ENCODE data around the gene TMEM204. TPM values are rescaled to one million over a fixed set of nuclear protein-coding genes. Genes with fewer than 3 reads are reported as not detected.

TMEM204 gene
- total RNA-seq, result 23.1 TPM

DNA sequence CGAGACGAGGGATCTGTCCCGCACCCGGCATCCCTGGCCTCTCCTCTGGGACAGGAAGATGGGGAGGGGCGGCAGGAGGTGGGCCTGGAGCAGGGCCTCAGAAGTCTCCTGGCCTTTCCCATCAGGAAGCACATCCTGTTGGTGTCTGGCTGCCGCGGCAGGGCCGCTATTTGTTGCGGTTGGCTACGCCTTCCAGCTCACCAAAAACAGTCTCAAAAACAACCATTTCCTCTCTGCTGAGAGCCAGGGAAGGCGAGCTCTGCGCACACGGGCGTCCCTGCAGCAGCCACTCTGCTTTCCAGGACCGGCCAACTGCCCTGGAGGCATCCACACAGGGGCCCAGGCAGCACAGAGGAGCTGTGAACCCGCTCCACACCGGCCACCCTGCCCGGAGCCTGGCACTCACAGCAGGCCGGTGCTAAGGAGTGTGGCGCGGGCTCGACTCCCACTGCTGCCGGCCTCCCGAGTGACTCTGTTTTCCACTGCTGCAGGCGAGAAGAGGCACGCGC, at the start of gene TMEM204:
Gene TMEM204, plus strand, starts transcription at position 224 of the 509 bp plus-strand sequence. CDS start 610 bp downstream, outside the sequence.
- peak; percentile 70 for DNase-seq (ENCODE audit: low spot score)

DNA sequence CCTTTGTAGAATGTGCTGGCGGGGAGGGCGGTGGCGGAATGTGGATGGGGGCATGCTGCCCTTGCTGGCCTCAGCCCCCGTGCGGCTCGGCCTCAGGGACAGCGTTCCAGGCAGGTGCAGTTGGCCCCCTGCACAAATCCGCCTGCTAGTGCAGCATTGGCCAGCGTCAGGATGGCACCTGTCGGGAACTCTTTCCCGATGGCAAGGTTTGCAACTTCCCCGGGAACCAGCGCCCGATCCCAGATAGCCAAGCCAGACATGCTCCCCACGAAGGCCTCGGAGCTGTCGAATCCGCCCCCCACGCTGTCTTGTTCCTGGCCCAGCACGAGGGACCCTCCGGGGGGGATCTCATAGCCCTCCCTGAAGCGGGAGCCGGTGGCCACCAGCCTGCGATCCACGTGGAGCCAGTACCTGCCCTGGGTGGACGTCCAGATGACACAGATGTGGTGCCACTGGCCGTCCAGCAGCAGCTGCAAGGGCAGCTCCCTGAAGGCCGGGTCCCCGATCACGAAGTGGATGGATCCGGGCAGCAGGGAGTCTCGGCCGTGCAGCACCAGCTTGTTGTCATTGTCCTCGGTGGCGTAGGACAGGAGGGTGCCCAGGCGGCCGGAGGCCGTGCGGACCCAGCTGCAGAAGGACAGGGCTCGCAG, 47.5 kb upstream of the TMEM204 start:
- DNase-seq (ENCODE audit: low spot score), result no peak

DNA sequence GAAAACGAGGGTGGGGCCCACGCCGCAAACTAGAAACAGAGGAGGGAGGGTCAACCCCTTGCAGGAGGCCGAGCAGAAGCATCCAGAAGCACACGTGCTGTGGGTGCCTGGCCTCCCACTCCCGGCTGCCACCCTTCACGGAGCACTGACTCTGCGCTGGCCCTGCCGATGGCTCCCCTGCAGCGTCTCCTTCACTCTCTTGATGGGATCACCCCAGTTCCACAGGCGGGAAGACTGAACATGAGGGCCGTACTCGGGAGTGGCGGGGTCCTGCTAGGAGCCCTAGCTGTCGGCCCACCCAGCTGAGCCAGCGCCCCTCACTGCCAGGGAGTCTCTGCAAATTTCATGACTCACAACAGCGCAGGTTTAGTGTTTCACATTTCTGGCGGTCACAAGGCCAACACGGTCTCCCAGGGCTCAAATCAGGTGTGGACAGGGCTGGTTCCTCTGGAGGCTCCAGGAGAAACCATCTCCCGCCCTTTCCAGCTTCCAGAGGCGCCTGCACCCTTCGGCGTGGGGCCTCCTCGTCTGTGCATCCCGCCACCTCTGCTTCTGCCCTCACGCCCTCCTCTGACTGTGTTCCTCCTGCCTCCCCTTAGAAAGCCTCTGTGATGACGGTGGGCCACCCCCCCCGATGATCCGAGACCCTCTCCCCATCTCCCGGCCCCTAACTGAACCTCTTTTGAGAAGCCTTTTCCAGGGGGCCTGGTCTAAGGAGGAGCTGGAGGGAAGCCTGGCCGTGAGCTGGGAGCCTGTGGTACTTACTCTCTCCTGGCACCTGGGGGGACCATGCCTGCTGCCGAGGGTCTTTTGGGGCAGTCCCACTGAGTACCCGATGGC, 46.7 kb upstream of the TMEM204 start:
- DNase-seq (ENCODE audit: low spot score), result no peak

DNA sequence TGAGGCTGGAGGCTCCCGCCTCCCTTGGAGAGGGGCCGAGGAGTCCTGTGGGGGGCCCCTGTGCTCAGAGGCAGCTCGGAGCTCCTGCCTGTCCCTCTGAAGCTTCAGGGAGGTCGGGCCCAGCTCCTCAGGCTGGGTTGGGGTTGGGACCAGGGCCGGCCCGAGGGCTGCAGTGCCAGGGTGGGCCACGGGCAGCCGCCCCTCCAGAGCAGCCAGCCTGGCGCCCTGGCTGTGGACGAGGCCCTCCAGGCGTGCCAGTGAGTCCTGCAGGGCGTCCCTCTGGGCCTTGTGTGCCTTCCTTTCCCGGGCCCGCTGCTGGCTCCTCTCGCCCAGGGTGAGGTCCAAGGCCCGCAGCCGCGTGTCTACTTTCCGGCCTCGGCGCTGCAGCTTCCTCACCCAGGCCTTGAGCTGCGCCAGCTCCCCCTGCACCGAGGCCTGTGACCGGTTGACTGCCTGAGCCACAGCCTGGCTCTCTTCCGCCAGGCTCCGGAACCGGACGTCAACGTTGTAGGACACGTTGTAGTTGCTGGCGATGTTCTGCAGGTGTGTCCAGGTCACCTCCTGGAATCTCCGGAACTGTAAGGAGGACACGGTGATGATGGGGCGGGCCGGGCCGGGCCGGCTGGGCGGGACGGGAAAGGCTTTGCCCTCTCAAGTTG, 45.9 kb upstream of the TMEM204 start:
- DNase-seq (ENCODE audit: low spot score), result no peak

DNA sequence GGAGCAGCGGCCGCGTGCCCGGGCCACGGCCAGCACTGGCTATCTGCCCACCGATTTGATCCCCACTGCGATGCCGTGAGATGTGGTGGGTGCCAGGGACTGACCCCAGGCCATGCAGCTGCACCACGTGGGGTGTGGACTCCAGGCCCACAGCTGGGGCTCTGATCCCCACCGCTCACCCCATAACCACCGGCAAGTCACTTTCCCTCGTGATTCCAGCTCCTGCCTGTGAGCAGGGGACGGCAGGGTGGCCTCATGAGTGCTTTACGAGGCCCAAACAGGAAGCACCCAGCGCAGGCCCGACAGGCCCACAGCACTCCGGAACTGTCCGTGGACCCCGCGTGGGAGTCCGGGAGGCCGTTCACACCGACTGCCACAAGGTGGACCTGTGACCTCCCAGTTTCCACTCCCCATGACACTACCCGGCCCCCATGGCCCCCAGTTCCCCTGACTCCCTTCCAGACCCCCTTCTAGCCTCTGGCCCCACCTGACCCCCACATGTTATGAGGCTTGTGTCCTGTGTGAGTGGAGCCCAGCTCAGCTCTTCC, 45.3 kb upstream of the TMEM204 start:
- DNase-seq (ENCODE audit: low spot score), result no peak

DNA sequence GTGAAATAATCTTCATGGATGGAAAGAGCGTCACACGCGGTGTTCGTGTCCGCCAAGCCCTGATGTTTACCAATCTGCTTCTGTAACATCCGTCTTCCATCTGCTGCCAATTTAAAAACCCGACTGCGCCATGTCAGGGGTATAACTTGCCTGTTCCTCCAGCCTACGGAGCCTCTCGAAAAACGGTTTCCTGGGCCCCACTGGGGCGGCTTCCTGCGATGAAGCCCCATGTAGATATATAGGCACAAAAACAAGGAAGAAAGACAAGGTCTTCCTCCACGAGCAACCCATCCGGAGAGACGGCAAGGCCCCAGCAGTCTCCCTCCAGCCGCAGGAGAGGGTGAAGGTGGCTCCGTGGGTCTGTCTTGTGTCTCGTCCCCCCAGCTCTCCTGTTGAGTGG, 44.8 kb upstream of the TMEM204 start, which contains the start of gene PTX4:
Gene PTX4, minus strand, starts transcription at position 326 of the 400 bp plus-strand sequence. Its CDS starts 35 bp downstream, at position 291.
- no peak for DNase-seq (ENCODE audit: low spot score)

DNA sequence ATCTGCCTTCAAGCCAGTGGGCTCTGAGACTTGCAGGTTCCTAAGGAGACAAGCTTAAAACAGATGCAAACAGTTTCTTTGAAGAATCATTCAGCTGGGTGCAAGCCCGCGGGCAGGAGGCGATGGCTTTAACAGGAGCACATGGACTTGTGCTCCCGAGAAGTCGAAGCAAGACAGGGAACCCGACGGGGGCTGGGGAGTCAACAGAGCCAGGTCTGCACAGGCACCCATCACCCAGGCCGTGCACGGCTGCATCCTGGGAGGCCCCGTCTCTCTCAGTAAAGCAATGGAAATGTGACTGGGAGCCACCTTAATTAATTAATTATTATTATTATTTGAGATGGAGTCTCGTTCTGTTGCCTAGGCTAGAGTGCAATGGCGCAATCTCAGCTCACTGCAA, 44.4 kb upstream of the TMEM204 start:
- no peak for DNase-seq (ENCODE audit: low spot score)

DNA sequence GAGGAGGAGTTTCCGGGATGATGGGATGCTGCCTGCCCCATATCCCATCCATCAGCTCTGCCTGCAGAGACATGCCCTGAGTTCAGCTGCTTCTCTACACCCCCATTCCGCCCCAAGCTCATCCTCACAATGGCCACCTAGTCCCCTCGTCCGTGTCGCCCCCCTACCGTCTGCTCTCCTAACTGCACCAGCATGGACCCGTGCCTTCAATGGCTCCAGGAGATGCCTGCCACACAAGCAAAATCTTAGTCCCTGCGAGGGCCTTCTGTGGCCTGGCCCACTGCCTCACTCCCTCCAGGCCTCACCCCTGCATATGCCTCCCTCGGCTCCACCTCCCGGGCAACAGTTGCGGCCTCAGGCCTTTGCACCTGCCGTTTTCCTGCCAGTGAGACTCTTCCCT, 42.1 kb upstream of the TMEM204 start:
- DNase-seq (ENCODE audit: low spot score), result no peak

DNA sequence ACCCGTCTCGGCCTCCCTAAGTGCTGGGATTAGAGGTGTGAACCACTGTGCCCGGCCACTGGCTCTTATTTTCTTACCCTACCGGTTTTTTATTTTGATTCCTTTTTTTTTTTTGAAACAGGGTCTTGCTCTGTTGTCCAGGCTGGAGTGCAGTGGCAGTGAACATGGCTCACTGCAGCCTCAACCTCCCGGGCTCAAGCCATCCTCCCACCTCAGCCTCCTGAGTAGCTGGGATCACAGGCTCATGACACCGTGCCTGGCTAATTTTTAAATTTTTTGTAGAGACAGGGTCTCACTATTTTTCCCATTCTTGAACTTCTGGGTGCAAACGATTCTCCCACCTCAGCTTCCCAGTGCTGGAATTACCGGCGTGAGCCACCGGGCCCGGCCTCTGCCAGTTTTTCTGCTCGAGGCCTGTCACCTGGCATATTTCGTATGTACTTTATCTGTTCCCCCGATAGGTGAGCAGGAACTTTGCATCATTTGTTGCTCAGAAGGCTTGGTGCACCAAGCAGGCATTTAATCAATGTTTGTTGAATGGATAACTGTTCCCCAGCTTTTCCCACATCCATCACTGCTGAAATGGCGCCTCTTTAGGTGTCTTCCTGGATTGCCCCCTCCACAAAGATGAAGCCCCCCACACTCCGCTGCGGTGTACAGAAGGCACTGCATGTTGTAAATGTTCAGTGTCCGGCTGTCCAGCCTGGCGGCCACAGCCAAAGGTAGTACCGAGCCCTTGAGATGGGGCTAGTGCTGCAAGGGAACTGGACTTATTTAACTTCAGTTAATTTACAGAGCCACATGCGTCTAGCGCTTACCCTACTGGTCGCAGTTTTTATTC, 41.2 kb upstream of the TMEM204 start:
- DNase-seq (ENCODE audit: low spot score), result no peak

DNA sequence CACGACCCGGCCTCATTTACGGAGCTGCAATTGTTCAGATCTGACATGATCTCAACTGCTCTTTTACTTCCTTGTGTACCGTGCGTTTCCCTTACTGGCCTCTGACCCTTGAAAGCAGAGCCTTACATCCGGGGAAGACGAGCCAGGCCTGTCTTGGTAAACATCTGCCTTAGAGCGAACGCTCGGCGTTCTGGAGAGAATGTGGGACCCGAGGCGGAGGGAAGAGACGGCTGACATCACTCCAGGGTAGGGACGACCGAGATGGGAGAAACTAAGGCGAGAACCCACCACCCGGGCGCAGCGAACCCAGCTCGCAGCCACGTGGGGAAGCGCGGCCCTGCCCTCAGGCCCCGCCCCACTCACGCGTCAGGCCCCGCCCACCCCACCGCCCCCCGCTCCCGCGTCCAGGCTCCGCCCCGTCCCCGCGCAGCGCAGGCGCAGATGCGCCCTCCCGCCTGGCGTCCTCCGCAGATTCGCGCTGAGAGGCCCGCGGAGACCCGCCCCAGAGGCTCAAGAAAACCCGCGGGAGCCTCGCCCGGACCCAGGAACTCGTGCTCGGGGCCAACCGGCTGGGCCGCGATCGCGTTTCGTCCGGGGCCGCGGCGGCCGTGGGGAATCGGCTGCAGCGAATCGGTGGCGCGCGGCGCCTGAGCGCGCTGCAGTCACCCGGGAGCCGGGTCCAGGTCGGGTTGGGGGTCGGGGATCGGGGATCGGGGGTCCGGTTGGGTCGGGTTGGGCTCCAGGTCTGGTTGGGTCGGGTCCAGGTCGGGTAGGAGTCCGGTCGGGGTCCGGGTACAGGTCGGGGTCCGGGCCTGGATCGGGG, 40.3 kb upstream of the TMEM204 start, which contains the start of gene TELO2:
Gene TELO2, plus strand, starts transcription at position 438 of the 823 bp plus-strand sequence. CDS start 922 bp downstream, outside the sequence.
- peak; percentile 75 for DNase-seq (ENCODE audit: low spot score)

DNA sequence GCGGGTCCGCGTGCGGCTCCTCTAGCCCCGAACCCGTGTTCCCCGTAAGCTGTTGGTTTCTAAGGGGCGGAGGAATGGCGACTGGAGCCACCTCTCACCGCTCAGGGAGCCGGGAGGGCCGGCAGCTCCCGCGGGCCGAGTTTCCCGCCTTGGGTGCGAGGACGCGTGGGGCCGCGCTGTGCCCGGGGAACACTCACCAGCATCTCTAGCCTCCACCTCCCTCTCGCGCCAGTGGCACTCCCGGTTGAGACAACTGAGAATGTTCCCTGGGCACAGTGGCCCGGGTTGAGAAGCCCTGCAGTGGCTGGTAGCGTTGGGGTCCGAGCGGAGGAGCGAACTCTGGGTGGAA, 39.7 kb upstream of the TMEM204 start:
- no peak for DNase-seq (ENCODE audit: low spot score)

DNA sequence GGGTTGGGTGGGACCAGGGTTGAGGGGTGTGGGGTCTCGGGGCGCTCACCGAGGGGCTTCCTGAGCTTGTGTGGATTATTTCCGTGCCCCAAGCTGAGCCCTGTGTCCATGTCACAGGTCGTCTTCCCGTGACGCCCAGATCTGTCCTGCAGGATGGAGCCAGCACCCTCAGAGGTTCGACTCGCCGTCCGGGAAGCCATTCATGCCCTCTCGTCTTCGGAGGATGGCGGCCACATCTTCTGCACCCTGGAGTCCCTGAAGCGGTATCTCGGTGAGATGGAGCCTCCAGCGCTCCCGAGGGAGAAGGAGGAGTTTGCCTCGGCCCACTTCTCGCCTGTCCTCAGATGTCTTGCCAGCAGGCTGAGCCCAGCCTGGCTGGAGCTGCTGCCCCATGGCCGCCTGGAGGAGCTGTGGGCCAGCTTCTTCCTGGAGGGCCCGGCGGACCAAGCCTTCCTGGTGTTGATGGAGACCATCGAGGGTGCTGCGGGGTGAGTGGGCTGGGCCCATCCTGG, 39.3 kb upstream of the TMEM204 start:
- no peak for DNase-seq (ENCODE audit: low spot score)

DNA sequence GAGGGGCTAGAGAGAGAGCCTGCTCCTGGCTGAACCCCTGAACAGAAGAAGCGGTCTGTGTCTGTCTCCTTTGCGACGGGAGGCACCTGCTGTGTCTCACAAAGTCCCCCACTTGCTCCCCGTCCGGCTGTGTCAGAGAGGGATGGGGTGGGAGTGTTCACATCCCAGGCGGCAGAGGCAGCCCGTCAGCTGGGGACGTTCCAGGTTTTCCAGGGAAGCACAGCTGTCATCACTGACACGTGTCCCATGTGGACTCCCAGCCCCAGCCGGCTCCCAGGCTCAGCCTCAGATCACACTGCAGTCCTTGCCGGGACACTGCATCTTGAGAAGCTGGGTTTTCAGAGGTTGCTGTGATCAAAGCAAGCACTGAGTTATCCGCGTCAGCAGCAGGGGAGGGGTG, 38.8 kb upstream of the TMEM204 start:
- no peak for DNase-seq (ENCODE audit: low spot score)

DNA sequence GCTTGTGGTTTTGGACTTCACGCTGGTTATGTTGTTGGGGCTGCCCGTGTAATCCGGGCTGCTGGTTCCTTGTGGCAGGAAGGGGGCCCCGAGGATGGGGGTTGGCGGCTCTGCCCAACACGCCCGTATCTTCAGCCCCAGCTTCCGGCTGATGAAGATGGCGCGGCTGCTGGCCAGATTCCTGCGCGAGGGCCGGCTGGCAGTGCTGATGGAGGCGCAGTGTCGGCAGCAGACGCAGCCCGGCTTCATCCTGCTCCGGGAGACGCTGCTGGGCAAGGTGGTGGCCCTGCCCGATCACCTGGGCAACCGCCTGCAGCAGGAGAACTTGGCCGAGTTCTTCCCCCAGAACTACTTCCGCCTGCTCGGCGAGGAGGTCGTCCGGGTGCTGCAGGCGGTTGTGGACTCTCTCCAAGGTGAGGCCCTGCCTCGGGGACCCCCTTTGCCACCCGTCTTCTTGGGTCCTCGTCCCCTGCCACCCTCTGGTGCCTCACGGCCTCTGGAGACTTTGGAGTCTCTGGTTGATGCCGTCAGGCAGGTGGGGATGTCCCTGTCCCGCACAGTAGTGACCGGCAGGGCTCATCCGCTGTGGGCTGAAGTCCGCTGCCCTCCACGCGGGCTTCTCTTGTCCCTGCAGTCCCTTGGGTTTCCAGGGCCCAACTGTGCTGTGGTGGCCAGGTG, 38.1 kb upstream of the TMEM204 start:
- no peak for DNase-seq (ENCODE audit: low spot score)

DNA sequence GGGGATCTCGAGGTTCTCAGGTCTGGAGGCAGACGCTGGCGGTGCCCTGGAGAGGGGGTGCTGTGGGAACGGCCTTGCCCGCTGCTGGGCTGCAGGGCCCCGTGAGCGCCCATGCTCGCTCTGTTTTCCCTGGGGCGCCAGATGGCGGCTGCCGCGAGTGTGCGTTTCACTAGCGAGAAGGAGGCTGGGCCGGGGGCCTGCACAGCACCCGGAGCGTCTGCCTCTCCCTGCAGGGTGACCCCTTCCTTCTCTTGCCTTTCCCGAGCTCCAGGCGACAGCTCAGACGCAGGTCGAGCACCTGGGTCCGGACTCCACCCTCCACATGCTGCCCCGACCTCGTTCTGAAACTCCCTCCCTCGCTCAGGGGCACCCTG, 37.6 kb upstream of the TMEM204 start:
- DNase-seq (ENCODE audit: low spot score), result no peak

DNA sequence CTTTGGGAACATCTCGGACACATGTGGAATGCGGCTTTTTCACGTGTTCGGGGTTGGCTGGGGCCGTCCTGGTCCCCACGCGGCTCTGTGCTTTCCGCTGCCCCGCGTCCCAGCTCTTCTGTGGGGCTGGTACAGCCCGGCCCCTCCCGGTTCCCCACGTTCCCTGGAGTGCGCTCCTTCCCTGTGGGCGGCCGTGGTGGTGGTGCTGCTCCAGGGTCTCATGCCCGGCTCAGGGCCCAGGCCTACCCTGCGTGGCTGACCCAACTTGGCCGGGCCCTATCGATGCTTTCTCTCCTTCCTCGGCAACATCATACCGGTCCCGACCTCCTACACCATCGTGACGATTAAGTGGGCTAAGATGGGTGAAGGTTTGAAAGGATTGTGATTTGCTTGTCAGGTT, 37.0 kb upstream of the TMEM204 start:
- no peak for DNase-seq (ENCODE audit: low spot score)

DNA sequence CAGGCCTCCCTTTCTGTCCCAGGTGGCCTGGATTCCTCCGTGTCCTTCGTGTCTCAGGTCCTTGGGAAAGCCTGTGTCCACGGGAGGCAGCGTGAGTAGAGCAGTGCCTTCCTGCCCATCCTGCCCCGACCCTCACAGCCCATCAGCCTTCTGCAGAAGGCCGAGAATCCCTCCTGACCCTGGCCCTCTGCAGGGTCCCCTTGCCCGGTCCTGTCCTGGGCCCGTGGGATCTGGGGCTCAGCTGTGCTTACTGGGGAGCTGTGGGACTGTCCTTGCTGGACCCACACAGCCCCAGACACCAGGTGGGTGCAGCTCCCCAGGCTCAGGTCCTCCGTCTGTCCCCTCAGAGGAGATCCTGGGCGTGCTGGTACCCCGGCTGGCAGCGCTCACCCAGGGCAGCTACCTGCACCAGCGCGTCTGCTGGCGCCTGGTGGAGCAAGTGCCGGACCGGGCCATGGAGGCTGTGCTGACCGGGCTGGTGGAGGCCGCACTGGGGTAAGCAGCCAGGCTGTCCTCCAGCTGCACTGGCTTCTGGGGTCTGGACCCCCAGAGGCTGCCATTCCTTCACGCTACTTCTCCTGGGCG, 36.4 kb upstream of the TMEM204 start:
- DNase-seq (ENCODE audit: low spot score), result no peak

DNA sequence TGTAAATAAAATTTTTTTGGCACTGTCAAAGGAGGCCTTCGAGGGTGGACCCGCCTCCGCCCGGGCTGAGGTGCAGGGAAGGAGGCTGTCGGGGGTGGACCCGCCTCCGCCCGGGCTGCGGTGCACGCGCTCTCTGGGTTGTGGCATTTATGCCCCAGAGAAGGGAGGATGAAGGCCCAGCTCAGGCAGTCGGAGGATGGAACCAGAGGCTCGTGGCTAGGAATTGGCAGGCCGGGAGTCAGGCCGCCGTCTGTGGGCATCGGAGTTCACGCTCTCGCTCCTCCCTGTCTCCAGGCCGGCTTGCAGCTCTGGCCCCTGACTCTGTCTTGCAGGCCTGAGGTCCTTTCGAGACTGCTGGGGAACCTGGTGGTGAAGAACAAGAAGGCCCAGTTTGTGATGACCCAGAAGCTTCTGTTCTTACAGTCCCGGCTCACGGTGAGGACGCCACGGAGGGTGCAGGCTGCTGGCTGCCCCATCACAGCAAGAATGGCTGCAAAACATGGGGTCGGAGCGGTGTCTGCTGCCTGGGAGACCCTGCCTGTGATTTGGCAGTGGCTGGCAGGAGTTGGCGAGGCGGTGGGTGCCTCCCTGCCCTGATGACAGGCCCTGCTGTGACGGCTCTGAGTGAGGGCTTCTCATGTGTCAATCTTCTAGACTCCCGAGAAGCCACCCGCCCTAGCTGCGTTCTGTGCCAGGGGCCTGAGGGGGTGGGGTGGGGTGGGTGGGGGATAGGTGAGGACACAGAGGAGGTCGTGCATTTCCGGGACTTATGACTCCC, 34.4 kb upstream of the TMEM204 start:
- DNase-seq (ENCODE audit: low spot score), result no peak
